ENCODE data around the gene FYN. TPM values are rescaled to one million over a fixed set of nuclear protein-coding genes. Genes with fewer than 3 reads are reported as not detected.
"Not testable (repeated sequence)": the region's sequence is repeated elsewhere in the genome, so short reads cannot be mapped to it uniquely, and the experiment has no call there.

FYN gene
- polyA plus RNA-seq, 1 donor from 2014 or later, result 45.9 TPM

- not testable (repeated sequence) for H3K4me3 Mint-ChIP-seq, H3K27me3 Mint-ChIP-seq, H3K27ac Mint-ChIP-seq, H3K36me3 Mint-ChIP-seq, H3K4me1 Mint-ChIP-seq, H3K9me3 Mint-ChIP-seq
Measured at GRCh38 chr6:111634981-111635380, 238.3 kb downstream of the FYN start.

GRCh38 chr6:111633822-111634221, 239.4 kb downstream of the FYN start:
- no peak overlapping the region for H3K27ac Mint-ChIP-seq

GRCh38 chr6:111632468-111633247, 240.6 kb downstream of the FYN start:
- no peaks in the 10 kb centered on the region for H3K27me3 Mint-ChIP-seq
- peaks cover 3 to 10% (median 4%) of the 10 kb centered on the region in 3 donors for H3K9me3 Mint-ChIP-seq
- H3K36me3 Mint-ChIP-seq, result peaks cover 2% of the 10 kb centered on the region
- no peak overlapping the region for H3K27ac Mint-ChIP-seq
- no peak overlapping the region for H3K4me3 Mint-ChIP-seq
- H3K4me1 Mint-ChIP-seq, result no peaks in the 10 kb centered on the region

More at GRCh38 chr6:111633822-111634221, 239.4 kb downstream of the FYN start:
- H3K4me3 Mint-ChIP-seq, result no peak overlapping the region
- H3K4me1 Mint-ChIP-seq, result no peaks in the 10 kb centered on the region
- no peaks in the 10 kb centered on the region for H3K27me3 Mint-ChIP-seq
- H3K36me3 Mint-ChIP-seq, result peaks cover 2% of the 10 kb centered on the region
- peaks cover under 1 to 10% (median 4%) of the 10 kb centered on the region in 3 donors for H3K9me3 Mint-ChIP-seq

- H3K27me3 Mint-ChIP-seq, result no peaks in the 10 kb centered on the region
- no peak overlapping the region for H3K27ac Mint-ChIP-seq
- H3K9me3 Mint-ChIP-seq, result peaks cover 3 to 10% (median 4%) of the 10 kb centered on the region in 3 donors
- no peak overlapping the region for H3K4me3 Mint-ChIP-seq
- no peaks in the 10 kb centered on the region for H3K4me1 Mint-ChIP-seq
- H3K36me3 Mint-ChIP-seq, result peaks cover 2% of the 10 kb centered on the region
Measured at GRCh38 chr6:111631903-111632460, 241.3 kb downstream of the FYN start.

- H3K9me3 Mint-ChIP-seq, result peaks cover 3 to 6% (median 4%) of the 10 kb centered on the region in 3 donors
- no peaks in the 10 kb centered on the region for H3K4me1 Mint-ChIP-seq
- H3K4me3 Mint-ChIP-seq, result no peak overlapping the region
- H3K27me3 Mint-ChIP-seq, result no peaks in the 10 kb centered on the region
- H3K27ac Mint-ChIP-seq, result no peak overlapping the region
- peaks cover 2% of the 10 kb centered on the region for H3K36me3 Mint-ChIP-seq
Measured at GRCh38 chr6:111631018-111631417, 242.2 kb downstream of the FYN start.

- Mint-ChIP-seq H3K27ac (no peak overlapping the region), H3K4me1 (peaks cover 0 to 2% (median 0%) of the 10 kb centered on the region in 3 donors), H3K36me3 (peaks cover 2% of the 10 kb centered on the region), H3K27me3 (peaks cover 1% of the 10 kb centered on the region), H3K4me3 (no peak overlapping the region), H3K9me3 (peaks cover 3 to 6% (median 4%) of the 10 kb centered on the region in 3 donors)
Measured at GRCh38 chr6:111628142-111628850, 245.0 kb downstream of the FYN start.

- H3K36me3 Mint-ChIP-seq, result peaks cover 2% of the 10 kb centered on the region
- no peak overlapping the region for H3K27ac Mint-ChIP-seq
- no peak overlapping the region for H3K4me3 Mint-ChIP-seq
- peaks cover 0 to 2% (median 0%) of the 10 kb centered on the region in 3 donors for H3K4me1 Mint-ChIP-seq
- peaks cover 3 to 6% (median 4%) of the 10 kb centered on the region in 3 donors for H3K9me3 Mint-ChIP-seq
- peaks cover 1% of the 10 kb centered on the region for H3K27me3 Mint-ChIP-seq
Measured at GRCh38 chr6:111626441-111626840, 246.8 kb downstream of the FYN start.

- H3K27me3 Mint-ChIP-seq, result peaks cover 6% of the 10 kb centered on the region
- no peak overlapping the region for H3K4me3 Mint-ChIP-seq
- peaks cover 3 to 6% (median 4%) of the 10 kb centered on the region in 3 donors for H3K9me3 Mint-ChIP-seq
- H3K36me3 Mint-ChIP-seq, result peaks cover 2% of the 10 kb centered on the region
- H3K4me1 Mint-ChIP-seq, result peaks cover 0 to 2% (median 0%) of the 10 kb centered on the region in 3 donors
- no peak overlapping the region for H3K27ac Mint-ChIP-seq
Measured at GRCh38 chr6:111625461-111626391, 247.5 kb downstream of the FYN start.

GRCh38 chr6:111625099-111625416, 248.2 kb downstream of the FYN start:
- peaks cover 6% of the 10 kb centered on the region for H3K27me3 Mint-ChIP-seq
- peaks cover 3 to 4% (median 4%) of the 10 kb centered on the region in 3 donors for H3K9me3 Mint-ChIP-seq
- no peak overlapping the region for H3K4me3 Mint-ChIP-seq
- H3K36me3 Mint-ChIP-seq, result peaks cover 2% of the 10 kb centered on the region
- no peak overlapping the region for H3K27ac Mint-ChIP-seq
- H3K4me1 Mint-ChIP-seq, result peaks cover 0 to 2% (median 0%) of the 10 kb centered on the region in 3 donors

GRCh38 chr6:111624401-111625098, 248.7 kb downstream of the FYN start:
- Mint-ChIP-seq H3K4me1 (peaks cover 0 to 2% (median 0%) of the 10 kb centered on the region in 3 donors), H3K27me3 (peaks cover 6% of the 10 kb centered on the region), H3K9me3 (peaks cover 2 to 3% (median 3%) of the 10 kb centered on the region in 3 donors), H3K36me3 (peaks cover 2% of the 10 kb centered on the region), H3K27ac (no peak overlapping the region), H3K4me3 (no peak overlapping the region)

GRCh38 chr6:111623046-111623718, 250.1 kb downstream of the FYN start:
- Mint-ChIP-seq H3K27ac (no peak overlapping the region), H3K4me1 (peaks cover 0 to 2% (median 0%) of the 10 kb centered on the region in 3 donors), H3K36me3 (no peaks in the 10 kb centered on the region), H3K9me3 (no peaks in the 10 kb centered on the region), H3K27me3 (peaks cover 8% of the 10 kb centered on the region), H3K4me3 (peak overlapping the region in 1 of 4 donors; percentile 18)

GRCh38 chr6:111620169-111620568, 253.1 kb downstream of the FYN start:
- Mint-ChIP-seq H3K27ac (no peak overlapping the region), H3K27me3 (peaks cover 9% of the 10 kb centered on the region), H3K4me3 (peak overlapping the region in 1 of 4 donors; percentile 70), H3K9me3 (no peaks in the 10 kb centered on the region), H3K36me3 (no peaks in the 10 kb centered on the region), H3K4me1 (peaks cover 0 to 2% (median 0%) of the 10 kb centered on the region in 3 donors)

- Mint-ChIP-seq H3K27me3 (peaks cover 18% of the 10 kb centered on the region), H3K4me3 (no peak overlapping the region), H3K9me3 (no peaks in the 10 kb centered on the region), H3K4me1 (peaks cover 0 to 4% (median 0%) of the 10 kb centered on the region in 3 donors), H3K27ac (no peak overlapping the region), H3K36me3 (no peaks in the 10 kb centered on the region)
Measured at GRCh38 chr6:111618407-111618806, 254.8 kb downstream of the FYN start.

All from IgD-negative memory B cell (primary cell).